Adrenal gland (tissue), 5 donors: ENCODE data around the gene HBG1.

Experiments used
- CTCF ChIP-seq, 6 experiments: fragments of 450-650 bp in 4 of 6; fragments of 200-600 bp in 2 of 6; sonication (generic) in 1 of 6; IDR thresholded peaks; 1 replicate in 5 of 6; 2 replicates in 1 of 6; pipeline versions ENCODE4 v1.5.1 to v1.8.0; 2016 to 2021; ENCODE audit warnings: antibody characterized with exemption in 6 of 6, mild to moderate bottlenecking in 2 of 6, moderate library complexity in 1 of 6
- POLR2A ChIP-seq, 2 donors: fragments of 450-650 bp; IDR thresholded peaks; one replicate each; pipeline ENCODE4 v1.6.1; 2017; ENCODE audit warnings: antibody characterized with exemption in 2 of 2, mild to moderate bottlenecking in 2 of 2, moderate library complexity in 1 of 2
- donor health status: DM: no; HTN: no; CAD: no.

- TF ChIP-seq CTCF (IDR thresholded peaks at IDR 0.05), result no peak
- TF ChIP-seq POLR2A (IDR thresholded peaks at IDR 0.05), result no peak
These were observed 17.4 kb upstream of the HBG1 start for GRCh38 chr11:5267033-5267563.
